H1 (cell line): ENCODE measurements around the gene MGMT. TPM values are rescaled to one million over a fixed set of nuclear protein-coding genes. Genes with fewer than 3 reads are reported as not detected.

Source experiments
- CTCF ChIA-PET: fragments of 300-600 bp; sonication (Branson Sonifier 250); formaldehyde crosslinking; loops from one replicate; lab custom pipeline; 2021; ENCODE audit not compliant: partially characterized antibody; lab: Charles Lee
- POLR2A ChIA-PET: fragments of 300-600 bp; sonication (Branson Sonifier 250); formaldehyde crosslinking; loops from one replicate; lab custom pipeline; 2021; ENCODE audit warnings: inconsistent platforms; ENCODE audit not compliant: partially characterized antibody; lab: Charles Lee
- DNase-seq, 2 experiments: peaks; one replicate each; pipeline versions ENCODE4 v3.0.0 to v3.0.0-alpha.2; 2010 to 2022; ENCODE audit warnings: low spot score in 2 of 2, low read depth in 1 of 2, mixed read lengths in 1 of 2
- FAIRE-seq: peaks from 2 replicates; lab custom pipeline; 2011; peaks lifted over from hg19 to GRCh38; lab: Jason Lieb, UNC
- H2AFZ ChIP-seq: 2 replicates; pipeline ENCODE4 v1.8.1; 2012; ENCODE audit warnings: low read length, inconsistent platforms
- H2AK5ac ChIP-seq: 2 replicates; pipeline ENCODE4 v1.6.1; 2013; ENCODE audit warnings: low read depth, low read length
- H2BK120ac ChIP-seq: replicated peaks from 2 replicates; pipeline ENCODE3; 2013; ENCODE audit warnings: low read depth, low read length, inconsistent platforms
- H2BK12ac ChIP-seq: 2 replicates; pipeline ENCODE4 v1.6.1; 2013; ENCODE audit warnings: low read depth, low read length
- H2BK15ac ChIP-seq: 2 replicates; pipeline ENCODE4 v1.6.1; 2013; ENCODE audit warnings: low read length
- H2BK20ac ChIP-seq: 2 replicates; pipeline ENCODE4 v1.6.1; 2013; ENCODE audit warnings: low read length
- H2BK5ac ChIP-seq: 2 replicates; pipeline ENCODE4 v1.6.1; 2013; ENCODE audit warnings: low read depth, low read length
- H3K14ac ChIP-seq: 2 replicates; pipeline ENCODE4 v1.6.1; 2013; ENCODE audit warnings: inconsistent platforms; ENCODE audit not compliant: insufficient read length
- H3K18ac ChIP-seq: 2 replicates; pipeline ENCODE4 v1.6.1; 2013; ENCODE audit warnings: low read length; ENCODE audit errors: extremely low read depth
- H3K23ac ChIP-seq: 2 replicates; pipeline ENCODE4 v1.6.1; 2013; ENCODE audit warnings: inconsistent platforms; ENCODE audit not compliant: insufficient read length
- H3K23me2 ChIP-seq: 2 replicates; pipeline ENCODE4 v1.6.1; 2013; ENCODE audit warnings: low read depth, low read length
- H3K27ac ChIP-seq: 2 replicates; pipeline ENCODE4 v1.6.1; 2011; ENCODE audit warnings: low read depth, low read length, inconsistent platforms
- H3K27me3 ChIP-seq, 4 experiments: replicated peaks in 1 of 4; 1 replicate in 1 of 4; 2 replicates in 3 of 4; pipeline versions ENCODE4 v1.6.1 to v1.8.1; 2011 to 2013; ENCODE audit warnings: low read length in 3 of 4, mild to moderate bottlenecking in 3 of 4, inconsistent platforms in 2 of 4, mixed read lengths in 2 of 4, moderate library complexity in 1 of 4; ENCODE audit not compliant: control insufficient read depth in 3 of 4, insufficient read depth in 3 of 4; ENCODE audit errors: extremely low read depth in 1 of 4
- H3K36me3 ChIP-seq, 4 experiments: 2 replicates each; pipeline versions ENCODE4 v1.6.1 to v1.8.1; 2011 to 2013; ENCODE audit warnings: mild to moderate bottlenecking in 4 of 4, low read length in 3 of 4, moderate library complexity in 2 of 4, control low read depth in 1 of 4, inconsistent platforms in 1 of 4; ENCODE audit not compliant: insufficient read depth in 4 of 4, control insufficient read depth in 2 of 4
- H3K4ac ChIP-seq: replicated peaks from 2 replicates; pipeline ENCODE3; 2013; ENCODE audit warnings: low read length, low read depth, mixed read lengths, inconsistent platforms; ENCODE audit not compliant: insufficient read length
- H3K4me1 ChIP-seq, 4 experiments: replicated peaks in 1 of 4; 1 replicate in 1 of 4; 2 replicates in 3 of 4; pipeline versions ENCODE4 v1.6.1 to v1.8.1; 2011 to 2013; ENCODE audit warnings: low read length in 3 of 4, inconsistent platforms in 2 of 4, mixed read lengths in 1 of 4; ENCODE audit not compliant: insufficient read depth in 4 of 4, control insufficient read depth in 3 of 4
- H3K4me2 ChIP-seq, 2 experiments: 2 replicates each; pipeline versions ENCODE4 v1.6.1 to v1.8.1; 2011 to 2013; ENCODE audit warnings: low read depth in 2 of 2, low read length in 2 of 2, control low read depth in 1 of 2, inconsistent platforms in 1 of 2, mild to moderate bottlenecking in 1 of 2; ENCODE audit not compliant: insufficient read depth in 1 of 2
- H3K4me3 ChIP-seq, 4 experiments: fragments of 200-600, 300-600 bp in 1 of 4; sonication (generic), shearing (Covaris generic), sonication (Bioruptor Twin) in 1 of 4; 2 replicates each; pipeline versions ENCODE4 v1.5.1 to v1.8.1; 2011 to 2016; ENCODE audit warnings: low read length in 4 of 4, low read depth in 3 of 4, control low read depth in 2 of 4, inconsistent platforms in 2 of 4, mild to moderate bottlenecking in 2 of 4, mixed read lengths in 1 of 4, moderate library complexity in 1 of 4; ENCODE audit not compliant: insufficient read depth in 2 of 4; ENCODE audit errors: extremely low read depth in 1 of 4
- H3K56ac ChIP-seq: replicated peaks from 2 replicates; pipeline ENCODE3; 2013; ENCODE audit warnings: low read depth, mild to moderate bottlenecking, mixed read lengths, low read length, inconsistent platforms; ENCODE audit not compliant: insufficient read length
- H3K79me1 ChIP-seq: 2 replicates; pipeline ENCODE4 v1.6.1; 2013; ENCODE audit warnings: low read depth, low read length, control low read depth
- H3K79me2 ChIP-seq, 2 experiments: 2 replicates each; pipeline versions ENCODE4 v1.6.1 to v1.8.1; 2012 to 2013; ENCODE audit warnings: low read length in 2 of 2, mild to moderate bottlenecking in 2 of 2, inconsistent platforms in 1 of 2; ENCODE audit not compliant: insufficient read depth in 2 of 2, control insufficient read depth in 1 of 2
- H3K9ac ChIP-seq, 4 experiments: replicated peaks in 1 of 4; 1 replicate in 1 of 4; 2 replicates in 3 of 4; pipeline versions ENCODE4 v1.6.1 to v1.8.1; 2011 to 2013; ENCODE audit warnings: low read depth in 3 of 4, low read length in 3 of 4, control low read depth in 2 of 4, mild to moderate bottlenecking in 2 of 4, moderate library complexity in 2 of 4, inconsistent platforms in 1 of 4; ENCODE audit errors: extremely low read depth in 1 of 4
- H3K9me3 ChIP-seq, 2 experiments: 2 replicates each; pipeline versions ENCODE4 v1.6.1 to v1.8.1; 2012 to 2013; ENCODE audit warnings: mild to moderate bottlenecking in 2 of 2, moderate library complexity in 2 of 2, control low read depth in 1 of 2, inconsistent platforms in 1 of 2, low read depth in 1 of 2, low read length in 1 of 2, mixed read lengths in 1 of 2; ENCODE audit not compliant: insufficient read depth in 2 of 2
- H4K20me1 ChIP-seq, 2 experiments: replicated peaks in 1 of 2; 2 replicates each; pipeline versions ENCODE3 to v1.8.1; 2011 to 2013; ENCODE audit warnings: inconsistent platforms in 2 of 2, low read length in 2 of 2, mild to moderate bottlenecking in 1 of 2; ENCODE audit not compliant: insufficient read depth in 2 of 2, control insufficient read depth in 1 of 2
- H4K5ac ChIP-seq: 2 replicates; pipeline ENCODE4 v1.6.1; 2013; ENCODE audit warnings: low read length, low read depth, mixed read lengths, inconsistent platforms; ENCODE audit not compliant: insufficient read length
- H4K8ac ChIP-seq: 2 replicates; pipeline ENCODE4 v1.8.0; 2013; ENCODE audit warnings: mild to moderate bottlenecking, moderate library complexity, low read length, inconsistent platforms; ENCODE audit not compliant: insufficient read depth; ENCODE audit errors: extremely low read depth
- H4K91ac ChIP-seq: replicated peaks from 2 replicates; pipeline ENCODE3; 2013; ENCODE audit warnings: low read length, mixed read lengths, inconsistent platforms; ENCODE audit not compliant: insufficient read length
- CREB1 ChIP-seq: IDR thresholded peaks from 2 replicates; pipeline ENCODE4 v1.6.1; 2012; ENCODE audit warnings: inconsistent platforms
- EGR1 ChIP-seq: IDR thresholded peaks from 2 replicates; pipeline ENCODE4 v1.6.1; 2011; ENCODE audit warnings: low read depth, low read length, borderline replicate concordance
- EP300 ChIP-seq, 2 experiments: IDR thresholded peaks; 1 replicate in 1 of 2; 2 replicates in 1 of 2; pipeline ENCODE4 v1.6.1; 2011 to 2012; ENCODE audit warnings: low read depth in 2 of 2, low read length in 2 of 2, mild to moderate bottlenecking in 2 of 2, borderline replicate concordance in 1 of 2, inconsistent platforms in 1 of 2, moderate library complexity in 1 of 2
- EZH2 ChIP-seq: fragments of 200-600 bp; sonication (generic); IDR thresholded peaks from 2 replicates; pipeline ENCODE4 v1.7.1; 2012; ENCODE audit warnings: low read depth, mild to moderate bottlenecking, moderate library complexity, low read length, inconsistent platforms; ENCODE audit not compliant: severe bottlenecking
- JUND ChIP-seq: IDR thresholded peaks from 2 replicates; pipeline ENCODE4 v1.6.1; 2011; ENCODE audit warnings: mild to moderate bottlenecking, improper control_type of control experiment, low read length
- NANOG ChIP-seq: IDR thresholded peaks from 2 replicates; pipeline ENCODE4 v1.6.1; 2011; ENCODE audit warnings: low read length, low read depth, mild to moderate bottlenecking, inconsistent platforms; ENCODE audit not compliant: insufficient read depth, poor library complexity, severe bottlenecking
- PHF8 ChIP-seq: fragments of 200-600 bp; sonication (generic); conservative IDR thresholded peaks from 2 replicates; pipeline ENCODE4 v1.7.1; 2012; ENCODE audit warnings: low read depth, mild to moderate bottlenecking, inconsistent platforms, low read length, moderate library complexity
- POLR2A ChIP-seq, 2 experiments: IDR thresholded peaks; 1 replicate in 1 of 2; 2 replicates in 1 of 2; pipeline ENCODE4 v1.6.1; 2011; ENCODE audit warnings: low read depth in 2 of 2, low read length in 2 of 2, mild to moderate bottlenecking in 2 of 2; ENCODE audit errors: control extremely low read depth in 1 of 2
- POLR2AphosphoS5 ChIP-seq: IDR thresholded peaks from 2 replicates; pipeline ENCODE4 v1.6.1; 2011; ENCODE audit warnings: low read depth, low read length
- RXRA ChIP-seq: IDR thresholded peaks from 2 replicates; pipeline ENCODE4 v1.6.1; 2011; ENCODE audit warnings: low read depth, mild to moderate bottlenecking, low read length, moderate library complexity; ENCODE audit not compliant: insufficient read depth
- SRF ChIP-seq: IDR thresholded peaks from 2 replicates; pipeline ENCODE4 v1.6.1; 2011; ENCODE audit warnings: mild to moderate bottlenecking, low read depth, low read length, moderate library complexity
- WGBS, 2 experiments: shearing (Covaris generic) in 1 of 2; methylation state at CpG; one replicate each; pipeline versions ENCODE4 v1.1.6 to v1.1.7; 2013 to 2015; ENCODE audit warnings: low lambda C conversion rate in 2 of 2, mixed read lengths in 2 of 2, inconsistent platforms in 1 of 2, low coverage in 1 of 2, missing lambda C conversion rate in 1 of 2; ENCODE audit not compliant: insufficient replicate concordance in 2 of 2, insufficient coverage in 1 of 2, insufficient read length in 1 of 2; ENCODE audit errors: extremely low coverage in 1 of 2, missing lambda C conversion rate in 1 of 2; 5-methylcytosine and 5-hydroxymethylcytosine counted together
- polyA plus RNA-seq, 7 experiments: library from polyadenylated mRNA; depleted of rRNA in 3 of 7; stranded (reverse) in 5 of 7; unstranded in 2 of 7; fragments of >200 nt in 5 of 7; fragments of 200-250 nt in 2 of 7; gene quantifications; 1 replicate in 5 of 7; 2 replicates in 1 of 7; 4 replicates in 1 of 7; pipeline versions ENCODE4 v1.2.1 to v1.2.3, GENCODE V29; 2011 to 2013; ENCODE audit warnings: missing spikeins in 2 of 7, mixed read lengths in 2 of 7
- total RNA-seq: library from RNA; stranded (reverse); fragmentation: NEBNext Ultra II Directional; extraction: Animal tissue kit (Norgen Biotek cat#: 25700); gene quantifications from 2 replicates; pipeline ENCODE4 v1.2.1, GENCODE V29; 2021

Gene MGMT
- total and polyA plus RNA-seq, 2 of the 8 experiments (the other 6 are each of a cell fraction or from before 2014, with no cell fraction given), result 9.9 to 10.7 TPM

DNA sequence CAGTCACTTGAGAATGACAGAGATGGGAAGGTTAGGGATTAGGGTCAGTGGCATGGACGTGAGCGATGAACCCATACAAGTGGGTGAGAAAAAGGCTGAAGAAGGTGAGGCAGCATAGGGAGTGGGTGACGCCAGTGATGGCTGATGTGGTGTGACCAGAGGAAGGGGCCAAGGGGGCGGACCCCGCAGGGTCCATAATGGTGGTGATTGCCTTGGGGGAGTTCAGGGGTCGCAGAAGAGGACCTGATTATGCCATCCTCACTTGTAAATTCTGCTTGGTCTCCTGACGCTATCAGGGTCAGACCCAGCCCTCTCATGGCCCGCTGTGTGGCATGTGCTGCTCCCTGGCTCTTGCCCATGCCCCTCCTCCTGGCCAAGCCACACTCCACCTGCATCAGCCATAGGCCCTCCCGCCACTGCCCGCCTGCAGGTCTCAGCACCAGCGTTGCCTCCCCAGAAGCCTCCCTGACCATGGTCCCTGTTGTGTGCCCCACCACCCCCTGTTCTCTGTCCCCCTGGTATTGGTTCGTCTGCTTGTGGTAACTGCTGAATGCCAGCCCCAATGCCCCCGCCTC is 261.3 kb downstream of the MGMT start:
- FAIRE-seq (no peak), DNase-seq (no peak)
- Histone ChIP-seq H3K18ac (no peak overlapping the region), H2BK5ac (no peak overlapping the region), H4K20me1 (no peaks in the 10 kb centered on the region), H3K23ac (no peak overlapping the region), H3K36me3 (no peaks in the 10 kb centered on the region), H3K56ac (no peak overlapping the region), H4K91ac (no peak overlapping the region), H3K4me3 (no peak overlapping the region), H2BK120ac (no peak overlapping the region), H3K79me2 (no peaks in the 10 kb centered on the region), H3K14ac (no peak overlapping the region), H4K5ac (no peak overlapping the region), H3K23me2 (no peaks in the 10 kb centered on the region), H3K4me2 (no peak overlapping the region), H3K4me1 (peaks cover 0 to 5% (median under 1%) of the 10 kb centered on the region in 4 experiments; a peak in 4 of 7 replicates), H3K27me3 (no peaks in the 10 kb centered on the region), H3K4ac (no peak overlapping the region), H2AFZ (no peak overlapping the region), H2AK5ac (no peak overlapping the region), H3K9ac (no peak overlapping the region), H2BK15ac (no peak overlapping the region), H2BK12ac (no peak overlapping the region), H3K79me1 (no peaks in the 10 kb centered on the region), H2BK20ac (no peak overlapping the region), H3K9me3 (peaks cover 8 to 20% of the 10 kb centered on the region in 2 experiments; a peak in 3 of 4 replicates), H3K27ac (no peak overlapping the region), H4K8ac (no peak overlapping the region)
- POLR2A ChIA-PET, result no interaction called here
- 93% methylated on average over 9 of the region's 13 CpGs; no CpG with 5 or more reads in 1 of the 2 experiments for WGBS, 2 experiments
- CTCF ChIA-PET, result interaction anchor here (1.1 kb wide), 1 partner anchor 66 kb away, joined by 3 read pairs; no protein-coding TSS in a partner anchor
- TF ChIP-seq EP300 (IDR thresholded peaks at IDR 0.05; ENCODE audit: borderline replicate concordance in 1 of 2, low read depth in 2 of 2, low read length in 2 of 2), result no peak
- no peak for TF ChIP-seq RXRA
- TF ChIP-seq JUND, result no peak
- TF ChIP-seq PHF8, result no peak
- TF ChIP-seq CREB1, result no peak
- TF ChIP-seq SRF, result no peak
- TF ChIP-seq EGR1, result no peak
- TF ChIP-seq NANOG, result no peak
- no peak for TF ChIP-seq EZH2
- TF ChIP-seq POLR2AphosphoS5, result no peak
- TF ChIP-seq POLR2A (IDR thresholded peaks at IDR 0.05; ENCODE audit: control extremely low read depth in 1 of 2, low read depth in 2 of 2, low read length in 2 of 2), result no peak
